Stomach smooth muscle (tissue), 2 donors: ENCODE measurements around the gene RMI2.

Experiments
- H3K27ac ChIP-seq: one replicate; pipeline ENCODE4 v1.7.0; 2013; ENCODE audit warnings: mild to moderate bottlenecking, low read length, inconsistent platforms
- H3K27me3 ChIP-seq, 2 donors: one replicate each; pipeline ENCODE4 v1.7.0; 2013; ENCODE audit warnings: low read length in 2 of 2; ENCODE audit not compliant: insufficient read depth in 2 of 2, control insufficient read depth in 1 of 2
- H3K36me3 ChIP-seq, 2 donors: one replicate each; pipeline ENCODE4 v1.7.0; 2013; ENCODE audit warnings: low read length in 2 of 2; ENCODE audit not compliant: control insufficient read depth in 2 of 2, insufficient read depth in 2 of 2
- H3K4me1 ChIP-seq: one replicate; pipeline ENCODE4 v1.7.0; 2013; ENCODE audit warnings: low read length; ENCODE audit not compliant: control insufficient read depth, insufficient read depth
- H3K4me3 ChIP-seq, 2 donors: one replicate each; pipeline ENCODE4 v1.7.0; 2013; ENCODE audit warnings: low read length in 2 of 2
- H3K9ac ChIP-seq, 2 donors: one replicate each; pipeline ENCODE4 v1.7.0; 2013; ENCODE audit warnings: low read length in 2 of 2, mild to moderate bottlenecking in 1 of 2
- H3K9me3 ChIP-seq, 2 donors: one replicate each; pipeline ENCODE4 v1.7.0; 2013; ENCODE audit warnings: low read length in 2 of 2; ENCODE audit not compliant: control insufficient read depth in 2 of 2
- donor health status: healthy.
- donor health status: Pancreatic carcinoma.

RMI2 gene

GRCh38 chr16:11322823-11323222 lies 22.4 kb upstream of the RMI2 start:
- no peaks in the 10 kb centered on the region for H3K27me3 ChIP-seq
- H3K9ac ChIP-seq = no peak overlapping the region
- H3K36me3 ChIP-seq = no peaks in the 10 kb centered on the region

GRCh38 chr16:11323551-11324336 lies 21.5 kb upstream of the RMI2 start:
- Histone ChIP-seq H3K27ac (no peak overlapping the region), H3K27me3 (no peaks in the 10 kb centered on the region), H3K9ac (no peak overlapping the region), H3K4me3 (no peak overlapping the region), H3K36me3 (no peaks in the 10 kb centered on the region), H3K4me1 (peaks cover 10% of the 10 kb centered on the region), H3K9me3 (no peaks in the 10 kb centered on the region)

More at GRCh38 chr16:11322823-11323222, 22.4 kb upstream of the RMI2 start:
- Histone ChIP-seq H3K4me3 (no peak overlapping the region), H3K9me3 (no peaks in the 10 kb centered on the region), H3K27ac (no peak overlapping the region), H3K4me1 (peaks cover under 1% of the 10 kb centered on the region)

GRCh38 chr16:11325404-11326083 lies 19.7 kb upstream of the RMI2 start:
- Histone ChIP-seq H3K4me3 (no peak overlapping the region), H3K27me3 (no peaks in the 10 kb centered on the region), H3K36me3 (no peaks in the 10 kb centered on the region), H3K9me3 (no peaks in the 10 kb centered on the region), H3K27ac (no peak overlapping the region), H3K9ac (no peak overlapping the region), H3K4me1 (peaks cover 16% of the 10 kb centered on the region)

- Histone ChIP-seq H3K27ac (no peak overlapping the region), H3K9me3 (no peaks in the 10 kb centered on the region), H3K4me3 (no peak overlapping the region)
These were observed 19.0 kb upstream of the RMI2 start for GRCh38 chr16:11326084-11326736.

GRCh38 chr16:11326737-11327276 lies 18.5 kb upstream of the RMI2 start:
- H3K9ac ChIP-seq = no peak overlapping the region
- H3K27ac ChIP-seq = no peak overlapping the region
- H3K36me3 ChIP-seq = no peaks in the 10 kb centered on the region
- no peaks in the 10 kb centered on the region for H3K9me3 ChIP-seq
- H3K4me3 ChIP-seq = no peak overlapping the region
- no peaks in the 10 kb centered on the region for H3K27me3 ChIP-seq
- H3K4me1 ChIP-seq = peaks cover 16% of the 10 kb centered on the region

More at GRCh38 chr16:11326084-11326736, 19.0 kb upstream of the RMI2 start:
- Histone ChIP-seq H3K9ac (no peak overlapping the region), H3K36me3 (no peaks in the 10 kb centered on the region), H3K4me1 (peaks cover 16% of the 10 kb centered on the region), H3K27me3 (no peaks in the 10 kb centered on the region)

- H3K4me3 ChIP-seq = no peak overlapping the region
- no peaks in the 10 kb centered on the region for H3K9me3 ChIP-seq
- no peak overlapping the region for H3K9ac ChIP-seq
- no peak overlapping the region for H3K27ac ChIP-seq
- no peaks in the 10 kb centered on the region for H3K36me3 ChIP-seq
- no peaks in the 10 kb centered on the region for H3K27me3 ChIP-seq
- peaks cover 16% of the 10 kb centered on the region for H3K4me1 ChIP-seq
These were observed 17.7 kb upstream of the RMI2 start for GRCh38 chr16:11327277-11328171.

- Histone ChIP-seq H3K4me3 (peak overlapping the region in 1 of 2 donors; percentile 22), H3K9me3 (no peaks in the 10 kb centered on the region), H3K27me3 (no peaks in the 10 kb centered on the region), H3K4me1 (peaks cover 16% of the 10 kb centered on the region), H3K27ac (no peak overlapping the region), H3K9ac (no peak overlapping the region), H3K36me3 (no peaks in the 10 kb centered on the region)
These were observed 16.8 kb upstream of the RMI2 start for GRCh38 chr16:11328172-11329070.

GRCh38 chr16:11329071-11329491 lies 16.2 kb upstream of the RMI2 start:
- no peaks in the 10 kb centered on the region for H3K36me3 ChIP-seq
- no peak overlapping the region for H3K27ac ChIP-seq
- no peaks in the 10 kb centered on the region for H3K9me3 ChIP-seq
- peak overlapping the region in 1 of 2 donors; percentile 22 for H3K4me3 ChIP-seq
- H3K4me1 ChIP-seq = peaks cover 16% of the 10 kb centered on the region
- H3K9ac ChIP-seq = no peak overlapping the region
- no peaks in the 10 kb centered on the region for H3K27me3 ChIP-seq

GRCh38 chr16:11329891-11330290 lies 15.4 kb upstream of the RMI2 start:
- Histone ChIP-seq H3K9ac (no peak overlapping the region), H3K4me3 (no peak overlapping the region), H3K4me1 (peaks cover 16% of the 10 kb centered on the region), H3K27ac (no peak overlapping the region), H3K36me3 (no peaks in the 10 kb centered on the region), H3K9me3 (no peaks in the 10 kb centered on the region), H3K27me3 (no peaks in the 10 kb centered on the region)
